ENCODE measurements around the gene PKP3. TPM values are rescaled to one million over a fixed set of nuclear protein-coding genes. Genes with fewer than 3 reads are reported as not detected.
"Not testable (repeated sequence)": the region's sequence is repeated elsewhere in the genome, so short reads cannot be mapped to it uniquely, and the experiment has no call there.

Gene PKP3
- total RNA-seq, 2 experiments from 2014 or later, result not detected

DNA sequence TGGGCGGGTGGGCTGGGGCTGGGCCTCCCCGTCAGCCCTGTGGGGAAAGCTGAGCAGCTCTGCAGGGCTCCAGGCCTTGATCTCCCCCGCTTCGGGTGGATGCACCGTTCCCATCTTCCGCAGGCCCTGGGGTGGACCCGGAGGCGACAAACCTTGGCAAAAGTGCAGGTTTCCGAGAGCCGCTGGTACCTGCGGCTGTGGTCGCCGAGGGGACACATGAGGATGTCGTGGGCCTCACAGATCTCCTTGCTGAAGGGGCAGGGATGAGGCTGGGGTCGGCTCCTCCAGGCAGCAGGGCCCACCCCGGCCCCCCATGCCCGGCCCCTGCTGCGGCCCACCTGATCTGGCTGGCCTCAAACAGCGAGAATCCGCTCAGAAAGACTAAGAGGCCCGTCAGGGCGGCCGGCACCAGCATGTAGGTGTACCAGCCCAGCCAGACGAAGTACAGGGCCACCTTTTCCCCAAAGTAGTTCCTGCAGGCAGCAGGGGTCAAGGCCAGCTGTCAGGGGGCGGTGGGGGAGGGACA is 36.0 kb downstream of the PKP3 start:
- Mint-ChIP-seq H3K36me3 (peaks cover 8% of the 10 kb centered on the region), H3K4me1 (no peaks in the 10 kb centered on the region), H3K9me3 (no peaks in the 10 kb centered on the region), H3K27me3 (no peaks in the 10 kb centered on the region), H3K27ac (no peak overlapping the region), H3K4me3 (no peak overlapping the region)
- no peak for DNase-seq

DNA sequence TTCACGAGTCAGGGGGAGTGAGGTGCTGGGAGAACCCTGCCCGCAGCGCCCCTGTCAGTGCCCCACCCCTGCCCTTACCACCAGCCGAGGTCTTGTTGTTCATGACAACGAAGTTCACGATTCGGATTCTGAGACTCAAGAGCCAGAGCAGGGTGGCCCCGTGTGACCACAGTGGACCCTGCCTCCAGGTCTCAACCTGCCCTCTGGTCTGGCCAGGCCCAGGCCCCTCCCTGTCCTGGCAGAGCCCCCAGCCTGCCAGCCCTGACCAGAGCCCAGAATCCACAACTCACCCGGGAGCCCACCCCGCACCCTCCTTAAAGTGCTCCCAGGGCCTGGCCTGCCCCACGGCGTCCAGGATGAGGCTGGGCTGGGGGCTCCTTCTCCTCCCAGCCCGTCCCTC is 37.9 kb downstream of the PKP3 start:
- no peak for DNase-seq
- Mint-ChIP-seq H3K4me3 (no peak overlapping the region), H3K27ac (no peak overlapping the region), H3K9me3 (no peaks in the 10 kb centered on the region), H3K4me1 (no peaks in the 10 kb centered on the region), H3K27me3 (no peaks in the 10 kb centered on the region), H3K36me3 (peaks cover 3% of the 10 kb centered on the region)

DNA sequence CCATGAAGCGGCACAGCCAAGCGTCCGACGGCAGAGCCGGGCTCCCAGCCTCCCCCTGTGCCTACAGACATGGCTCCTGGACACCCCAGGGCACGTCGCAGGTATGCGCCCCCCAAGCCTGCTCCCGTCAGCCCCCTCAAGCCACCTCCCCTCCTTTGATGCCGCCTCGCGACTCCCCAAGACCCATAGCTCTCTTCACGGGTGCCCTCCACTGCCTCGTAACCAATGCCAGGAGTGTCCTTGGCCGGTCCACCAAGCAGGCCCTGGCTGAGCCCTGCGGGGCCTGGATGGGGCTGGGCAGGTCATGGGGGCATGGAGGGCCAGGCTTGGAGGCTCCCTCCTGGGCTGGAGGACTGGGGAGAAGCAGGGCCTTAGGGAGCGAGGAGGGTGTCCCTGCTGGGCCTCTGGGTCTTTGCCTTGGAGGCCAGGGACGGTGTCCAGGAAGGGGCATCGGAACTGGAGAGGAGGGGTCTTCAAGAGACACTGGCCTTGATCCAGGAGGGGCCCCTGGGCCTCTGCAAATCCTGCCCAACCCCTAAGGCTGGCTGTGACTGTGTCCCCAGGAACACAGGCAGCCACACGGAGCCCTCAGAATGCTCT is 38.6 kb downstream of the PKP3 start:
- peaks cover 3% of the 10 kb centered on the region for H3K36me3 Mint-ChIP-seq
- no peaks in the 10 kb centered on the region for H3K27me3 Mint-ChIP-seq
- H3K27ac Mint-ChIP-seq, result no peak overlapping the region
- H3K4me1 Mint-ChIP-seq, result peaks cover 3% of the 10 kb centered on the region
- H3K4me3 Mint-ChIP-seq, result no peak overlapping the region
- DNase-seq, result no peak
- H3K9me3 Mint-ChIP-seq, result no peaks in the 10 kb centered on the region

DNA sequence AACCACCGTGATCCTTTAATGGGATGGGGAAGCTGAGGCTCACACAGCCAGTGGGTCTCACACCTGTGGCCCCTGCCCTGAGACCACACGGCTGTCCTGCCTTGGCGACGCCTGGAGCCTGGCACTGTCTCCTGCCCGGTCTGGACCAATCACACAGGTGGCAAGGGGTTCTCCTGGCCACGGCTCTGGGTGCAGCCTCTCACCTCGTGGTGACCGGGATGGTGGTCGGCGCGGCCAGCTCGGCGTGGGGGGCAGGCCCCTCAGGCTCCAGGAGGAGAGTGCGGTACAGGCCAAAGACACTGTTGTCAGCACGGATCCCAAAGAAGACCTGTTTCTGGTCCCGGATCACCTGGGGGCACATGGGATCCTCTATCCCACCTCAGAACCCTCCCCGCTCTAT is 39.1 kb downstream of the PKP3 start:
- Mint-ChIP-seq H3K4me1 (peaks cover 3% of the 10 kb centered on the region), H3K4me3 (no peak overlapping the region), H3K9me3 (no peaks in the 10 kb centered on the region), H3K27me3 (no peaks in the 10 kb centered on the region), H3K36me3 (peaks cover 3% of the 10 kb centered on the region), H3K27ac (no peak overlapping the region)
- no peak for DNase-seq

DNA sequence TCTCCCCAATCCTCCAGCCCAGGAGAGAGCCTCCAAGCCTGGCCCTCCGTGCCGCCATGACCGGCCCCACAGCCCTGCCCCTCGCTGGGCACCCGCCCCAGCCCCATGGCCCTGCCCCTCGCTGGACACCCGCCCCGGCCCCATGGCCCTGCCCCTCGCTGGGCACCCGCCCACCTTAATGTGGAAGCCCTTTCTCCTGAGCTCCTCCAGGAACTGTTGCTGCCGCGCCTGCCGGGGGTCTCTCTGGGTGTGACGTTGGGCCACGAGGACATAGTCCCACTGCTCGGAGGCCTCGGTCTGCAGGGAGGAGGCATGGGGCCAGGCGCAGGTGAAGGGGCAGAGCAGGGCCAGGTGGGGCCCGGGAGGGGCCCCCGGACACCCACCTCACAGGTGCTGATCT is 39.6 kb downstream of the PKP3 start:
- Mint-ChIP-seq H3K27me3 (no peaks in the 10 kb centered on the region), H3K36me3 (peaks cover 3% of the 10 kb centered on the region)

DNA sequence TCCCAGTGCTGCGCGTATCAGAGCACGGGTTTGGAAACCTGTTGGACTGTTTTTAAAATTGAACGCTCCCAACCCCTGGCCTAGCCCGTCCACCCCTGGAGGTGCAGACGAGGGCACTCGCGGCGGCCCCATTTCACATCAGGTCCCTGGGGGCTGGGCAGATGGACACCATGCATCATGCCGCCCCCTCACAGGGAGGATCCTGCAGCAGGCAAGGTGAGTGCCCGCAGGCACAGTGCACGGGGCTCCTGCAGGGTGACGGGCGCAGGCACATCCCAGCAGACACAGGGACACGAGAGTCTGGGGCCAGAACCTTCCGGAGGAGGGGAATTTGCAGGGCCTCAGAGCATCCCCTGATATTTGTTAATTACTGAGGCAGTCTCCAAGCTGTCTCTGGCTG is 40.5 kb downstream of the PKP3 start:
- Mint-ChIP-seq H3K27me3 (no peaks in the 10 kb centered on the region), H3K4me3 (no peak overlapping the region), H3K9me3 (no peaks in the 10 kb centered on the region), H3K36me3 (peaks cover 3% of the 10 kb centered on the region), H3K4me1 (peaks cover 9% of the 10 kb centered on the region), H3K27ac (no peak overlapping the region)
- DNase-seq, result no peak

More for the DNA sequence above, 39.6 kb downstream of the PKP3 start:
- Mint-ChIP-seq H3K9me3 (no peaks in the 10 kb centered on the region), H3K4me1 (peaks cover 4% of the 10 kb centered on the region), H3K4me3 (no peak overlapping the region), H3K27ac (no peak overlapping the region)
- no peak for DNase-seq

DNA sequence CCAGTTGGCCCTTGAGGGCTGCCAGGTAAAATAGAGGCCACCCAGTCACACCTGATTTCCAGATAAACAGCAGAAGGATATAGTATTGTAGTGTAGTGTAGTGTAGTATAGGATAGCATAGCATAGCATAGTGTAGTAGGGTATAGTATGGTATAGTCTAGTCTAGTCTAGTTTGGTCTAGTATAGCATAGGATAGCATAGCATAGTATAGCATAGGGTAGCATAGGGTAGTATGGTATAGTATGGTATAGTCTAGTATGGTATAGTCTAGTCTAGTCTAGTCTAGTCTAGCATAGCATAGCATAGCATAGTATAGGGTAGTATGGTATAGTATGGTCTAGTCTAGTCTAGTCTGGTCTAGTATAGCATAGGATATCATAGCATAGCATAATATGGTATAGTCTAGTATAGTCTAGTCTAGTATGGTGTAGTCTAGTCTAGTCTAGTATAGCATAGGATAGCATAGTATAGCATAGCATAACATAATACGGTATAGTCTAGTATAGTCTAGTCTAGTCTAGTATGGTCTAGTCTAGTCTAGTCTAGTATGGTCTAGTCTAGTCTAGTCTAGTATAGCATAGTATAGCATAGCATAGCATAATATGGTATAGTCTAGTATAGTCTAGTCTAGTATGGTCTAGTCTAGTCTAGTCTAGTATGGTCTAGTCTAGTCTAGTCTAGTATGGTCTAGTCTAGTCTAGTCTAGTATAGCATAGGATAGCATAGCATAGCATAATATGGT is 41.2 kb downstream of the PKP3 start:
- not testable (repeated sequence) for H3K36me3 Mint-ChIP-seq, DNase-seq, H3K4me3 Mint-ChIP-seq, H3K9me3 Mint-ChIP-seq, H3K27ac Mint-ChIP-seq, H3K27me3 Mint-ChIP-seq
- H3K4me1 Mint-ChIP-seq, result peaks cover 16% of the 10 kb centered on the region

DNA sequence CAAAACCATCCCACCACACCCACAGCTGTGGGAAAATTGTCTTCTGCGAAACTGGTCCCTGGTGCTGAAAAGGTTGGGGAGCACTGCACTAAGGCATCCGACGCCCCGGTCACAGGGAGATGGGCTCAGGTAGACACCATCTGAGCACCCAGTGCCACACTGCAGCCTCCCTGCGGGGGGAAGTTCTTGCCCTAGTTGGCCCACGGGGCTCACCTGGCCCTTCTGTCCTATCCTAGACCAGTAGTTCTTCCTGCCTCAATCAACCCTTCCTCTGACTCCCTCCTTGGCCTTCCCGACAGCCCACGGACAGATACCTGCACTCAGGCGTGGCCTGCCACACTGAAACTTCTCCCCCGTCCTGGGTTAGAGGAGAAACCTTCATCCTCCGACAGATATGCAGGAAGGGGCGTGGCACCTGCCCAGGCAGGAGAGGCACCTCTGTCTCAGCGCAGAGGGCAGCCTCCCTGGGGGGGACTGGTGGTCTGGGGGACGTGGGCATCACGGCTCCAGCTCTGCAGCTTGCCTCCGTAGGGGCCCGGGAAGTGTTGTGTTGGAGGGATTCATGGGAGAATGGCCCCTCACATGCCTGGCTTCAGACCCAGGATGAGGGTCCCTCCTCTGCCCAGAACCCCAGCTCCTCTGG is 43.3 kb downstream of the PKP3 start:
- Mint-ChIP-seq H3K36me3 (peaks cover under 1% of the 10 kb centered on the region), H3K4me1 (peaks cover 18% of the 10 kb centered on the region), H3K27me3 (no peaks in the 10 kb centered on the region), H3K9me3 (no peaks in the 10 kb centered on the region), H3K4me3 (no peak overlapping the region), H3K27ac (no peak overlapping the region)
- DNase-seq, result no peak

DNA sequence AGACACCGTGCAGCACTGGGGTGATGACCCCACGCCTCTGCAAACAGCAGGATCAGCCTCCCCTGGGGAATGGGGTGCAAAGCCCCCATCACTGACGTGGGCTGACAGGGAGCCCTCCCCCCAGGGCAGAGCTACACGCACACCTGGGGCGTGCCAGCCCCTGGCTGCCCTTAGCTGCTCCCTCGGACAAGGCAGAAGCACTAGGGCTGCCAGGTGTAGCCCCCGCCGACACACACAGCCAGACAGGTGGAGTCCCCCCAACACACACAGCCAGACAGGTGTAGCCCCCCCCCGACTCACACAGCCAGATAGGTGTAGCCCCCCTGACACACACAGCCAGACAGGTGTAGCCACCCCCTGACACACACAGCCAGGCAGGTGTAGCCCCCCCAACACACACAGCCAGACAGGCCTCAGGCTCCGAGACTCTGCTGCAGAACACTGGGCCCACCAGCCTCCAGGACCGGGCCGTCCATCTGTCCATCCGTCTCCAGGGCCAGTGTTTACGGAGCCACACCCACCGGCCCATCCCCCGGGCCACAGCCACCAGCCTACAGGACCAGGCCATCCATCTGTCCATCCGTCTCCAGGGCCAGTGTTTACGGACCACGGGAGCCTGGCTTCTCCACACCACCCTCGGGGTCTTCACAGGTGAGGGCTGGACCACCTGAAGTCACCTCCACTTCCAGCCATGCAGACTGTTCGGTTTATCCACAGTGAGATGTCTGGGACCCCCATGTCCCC is 44.3 kb downstream of the PKP3 start:
- Mint-ChIP-seq H3K27me3 (no peaks in the 10 kb centered on the region), H3K4me1 (peaks cover 18% of the 10 kb centered on the region), H3K4me3 (no peak overlapping the region), H3K36me3 (no peaks in the 10 kb centered on the region), H3K27ac (no peak overlapping the region), H3K9me3 (no peaks in the 10 kb centered on the region)
- no peak for DNase-seq

DNA sequence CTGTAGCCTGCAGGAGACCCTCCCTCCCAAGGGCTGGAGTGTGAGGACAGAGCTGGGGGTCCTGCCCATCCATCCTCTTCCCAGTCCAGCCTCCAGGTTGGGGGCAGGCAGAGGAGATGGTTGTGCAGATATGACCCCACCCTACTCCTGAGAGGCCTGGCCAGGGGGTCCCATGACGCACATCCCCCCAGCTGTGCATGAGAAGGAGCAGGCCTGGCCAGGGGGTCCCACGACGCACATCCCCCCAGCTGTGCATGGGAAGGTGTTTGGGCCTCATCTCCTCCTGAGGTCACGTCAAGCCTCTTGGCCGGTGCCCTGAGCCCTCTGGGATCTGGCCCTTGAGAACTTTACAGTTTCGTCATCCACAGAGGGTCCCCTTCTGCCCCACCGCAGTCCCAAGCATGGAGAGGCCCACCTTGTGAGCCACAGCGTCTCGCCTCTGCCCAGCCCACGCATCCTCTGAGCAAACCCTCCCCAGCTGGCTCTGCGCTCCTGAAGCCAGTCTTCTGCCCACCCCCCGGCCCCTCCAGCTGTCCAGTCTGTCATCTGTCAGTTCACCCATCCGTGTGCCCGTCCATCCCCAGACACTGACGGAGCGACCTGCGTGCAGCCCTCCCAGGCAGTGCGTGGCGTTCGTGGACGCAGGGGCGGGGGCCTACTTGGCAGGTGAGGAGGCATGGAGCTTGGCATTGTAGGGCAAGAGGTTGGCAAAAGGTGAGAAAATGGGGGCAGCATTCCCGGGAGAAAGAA is 45.5 kb downstream of the PKP3 start:
- H3K27ac Mint-ChIP-seq, result no peak overlapping the region

DNA sequence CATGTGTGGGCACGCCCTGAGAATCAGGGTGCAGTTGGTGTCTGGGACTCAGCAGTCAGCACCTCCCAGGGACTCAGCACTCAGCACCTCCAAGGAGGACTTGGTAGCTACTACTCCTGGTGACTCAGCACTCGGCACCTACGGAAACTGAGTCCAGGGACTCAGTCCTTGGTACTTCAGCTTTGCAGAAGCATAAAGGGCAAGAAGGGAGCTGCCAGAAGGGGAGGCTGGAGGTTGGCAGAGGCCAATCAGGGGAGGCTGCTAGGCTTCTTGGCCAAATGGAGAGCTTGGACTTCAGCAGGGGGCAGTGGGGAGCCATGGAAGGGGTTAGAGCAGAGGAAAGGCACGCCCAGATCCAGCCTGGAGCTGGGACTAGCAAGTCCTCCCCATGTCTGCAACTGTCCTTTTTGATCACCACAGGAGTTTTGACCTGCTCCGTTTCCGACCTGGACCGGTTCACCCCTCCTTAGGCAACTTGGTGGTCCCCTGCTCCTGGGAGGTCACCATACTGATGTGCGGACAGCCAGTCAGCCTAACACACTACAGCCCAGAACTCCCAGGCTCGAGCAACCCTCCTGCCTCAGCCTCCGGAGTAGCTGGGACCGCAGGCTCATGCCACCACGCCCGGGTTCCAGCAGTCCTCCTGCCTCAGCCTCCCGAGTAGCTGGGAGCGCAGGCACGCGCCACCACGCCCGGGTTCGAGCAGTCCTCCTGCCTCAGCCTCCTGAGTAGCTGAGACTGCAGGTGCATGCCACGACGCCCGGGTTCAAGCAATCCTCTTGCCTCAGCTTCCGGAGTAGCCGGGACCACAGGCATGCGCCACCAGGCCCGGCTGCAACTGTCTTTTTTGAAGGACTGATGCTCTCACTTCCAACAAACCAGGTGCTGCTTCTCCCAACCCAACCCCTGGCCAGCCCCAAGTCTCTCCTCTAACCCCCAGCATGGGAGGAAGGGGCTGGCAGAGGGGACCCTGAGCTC is 46.3 kb downstream of the PKP3 start:
- Mint-ChIP-seq H3K36me3 (no peaks in the 10 kb centered on the region), H3K27me3 (no peaks in the 10 kb centered on the region), H3K4me1 (peaks cover 18% of the 10 kb centered on the region), H3K27ac (no peak overlapping the region), H3K9me3 (no peaks in the 10 kb centered on the region), H3K4me3 (peak overlapping the region; percentile 74)
- no peak for DNase-seq

More for the DNA sequence above, 45.5 kb downstream of the PKP3 start:
- DNase-seq, result no peak
- Mint-ChIP-seq H3K27me3 (no peaks in the 10 kb centered on the region), H3K4me1 (peaks cover 18% of the 10 kb centered on the region), H3K36me3 (no peaks in the 10 kb centered on the region), H3K9me3 (no peaks in the 10 kb centered on the region), H3K4me3 (no peak overlapping the region)

DNA sequence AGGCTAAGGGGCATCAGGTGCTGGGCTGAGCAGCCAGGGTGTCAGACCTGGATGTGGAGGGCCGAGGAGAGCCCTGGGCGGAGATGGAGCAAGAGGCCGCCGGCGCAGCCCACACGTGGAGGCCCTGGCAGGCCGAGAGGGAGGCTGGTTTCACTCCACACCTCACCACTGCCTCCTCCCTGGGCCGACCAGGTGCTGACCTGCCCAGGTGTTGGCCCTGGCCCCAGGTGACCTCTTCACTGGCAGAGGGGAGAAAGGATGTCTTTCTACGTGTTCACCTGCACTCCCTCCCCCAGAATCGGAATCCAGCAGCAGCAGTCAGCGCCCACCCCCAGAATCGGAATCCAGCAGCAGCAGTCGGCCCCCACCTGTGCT is 47.0 kb downstream of the PKP3 start:
- Mint-ChIP-seq H3K9me3 (no peaks in the 10 kb centered on the region), H3K27me3 (no peaks in the 10 kb centered on the region), H3K36me3 (no peaks in the 10 kb centered on the region), H3K27ac (no peak overlapping the region), H3K4me1 (peaks cover 18% of the 10 kb centered on the region), H3K4me3 (peak overlapping the region; percentile 74)
- no peak for DNase-seq

DNA sequence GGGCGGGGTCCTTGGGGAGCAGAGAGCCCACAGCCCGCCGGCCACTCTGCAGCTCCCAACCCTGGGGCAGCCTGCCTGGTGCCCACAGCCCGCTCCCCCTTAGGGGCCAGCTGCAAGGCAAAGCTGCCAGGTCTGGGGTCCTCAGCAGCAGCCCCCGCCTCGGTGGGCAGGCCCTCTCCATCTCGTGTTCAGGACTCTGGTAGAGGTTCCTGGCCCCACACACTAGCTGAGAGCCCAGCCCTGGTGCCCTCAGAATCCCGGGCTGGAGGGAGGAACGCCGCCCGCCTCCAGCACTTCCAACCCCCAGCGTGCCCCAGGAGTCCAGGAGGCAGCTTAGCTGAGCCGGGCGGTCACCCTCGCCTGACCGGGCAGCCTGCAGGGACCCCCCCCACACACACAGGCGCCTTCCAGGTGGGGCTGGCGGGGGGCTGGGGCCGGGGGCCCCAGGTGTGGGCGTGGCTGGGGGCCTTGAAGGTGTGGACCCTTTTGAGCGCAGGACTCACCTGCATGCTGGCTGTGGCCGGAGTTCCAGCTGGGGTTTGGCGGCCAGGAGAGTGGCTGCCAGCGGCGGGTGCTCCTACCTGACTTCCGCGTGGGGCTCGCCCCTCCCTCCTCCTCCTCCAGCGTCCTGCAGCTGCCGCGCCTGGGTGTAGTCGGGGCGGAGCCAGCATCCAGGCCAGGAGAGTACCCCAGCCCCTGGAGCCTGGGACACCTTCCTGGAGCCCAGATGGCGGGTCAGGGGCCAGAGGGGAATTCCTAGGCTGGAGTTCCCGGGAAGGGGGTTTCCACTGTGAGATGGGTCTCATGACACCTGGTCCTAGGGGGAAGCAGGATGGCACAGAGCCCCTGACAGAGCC is 47.6 kb downstream of the PKP3 start, which contains the start of gene ANO9:
Gene ANO9 (minus strand): TSS at position 594 of the 857 bp plus-strand sequence. CDS start 85 bp downstream, at position 509.
- H3K4me1 Mint-ChIP-seq, result peaks cover 18% of the 10 kb centered on the region

More for the DNA sequence above, 47.6 kb downstream of the PKP3 start, which contains the start of gene ANO9:
- H3K9me3 Mint-ChIP-seq, result no peaks in the 10 kb centered on the region
- DNase-seq, result peak; percentile 73
- H3K36me3 Mint-ChIP-seq, result no peaks in the 10 kb centered on the region
- peak within 1 kb of the TSS; percentile 25 for H3K27ac Mint-ChIP-seq
- peak within 1 kb of the TSS; percentile 74 for H3K4me3 Mint-ChIP-seq
- no peaks in the 10 kb centered on the region for H3K27me3 Mint-ChIP-seq
